HepG2 (cell line): ENCODE data around the gene OMG. TPM values are rescaled to one million over a fixed set of nuclear protein-coding genes. Genes with fewer than 3 reads are reported as not detected.

ENCODE experiments used
- ATAC-seq: fragments of 200-7000 bp; cut with Tn5 transposase; 3 replicates; pipeline ENCODE4 v1.9.1; 2020; ENCODE audit warnings: mild to moderate bottlenecking, moderate library complexity
- Bru-seq: library from RNA; stranded (reverse); fragments of 400-500 nt; gene quantifications from one replicate; lab custom pipeline; 2021; lab: Mats Ljungman, UMichigan
- BruChase-seq, 2 experiments: library from RNA; stranded (reverse); fragments of 400-500 nt; gene quantifications; one replicate each; lab custom pipeline; 2021; lab: Mats Ljungman, UMichigan
- BruUV-seq: library from RNA; stranded (reverse); fragments of 400-500 nt; replicated peaks from 2 replicates; lab custom pipeline; 2021; lab: Mats Ljungman, UMichigan
- CTCF ChIA-PET: fragments of 300-600 bp; formaldehyde crosslinking; extraction: SDS; loops from one replicate; lab custom pipeline; 2021; ENCODE audit warnings: low total read pairs, inconsistent platforms, low intra/inter-chr PET ratio; lab: Yijun Ruan, JAX
- POLR2A ChIA-PET: fragments of 350-600 bp; sonication (Branson Sonifier 250); formaldehyde crosslinking; loops from one replicate; lab custom pipeline; 2020; ENCODE audit warnings: antibody characterized with exemption, inconsistent platforms; lab: Yijun Ruan, JAX
- DNase-seq: peaks from one replicate; pipeline ENCODE4 v3.0.0-alpha.2; 2015; ENCODE audit warnings: low spot score
- FAIRE-seq: peaks from 3 replicates; lab custom pipeline; 2011; peaks lifted over from hg19 to GRCh38; lab: Jason Lieb, UNC
- H2AFZ ChIP-seq: one replicate; pipeline ENCODE4 v1.6.1; 2011; ENCODE audit warnings: low read length, inconsistent platforms
- H3K27ac ChIP-seq: fragments of 300-600 bp; 3 replicates; pipeline ENCODE4 v1.8.0; 2011; ENCODE audit warnings: mixed run types, mild to moderate bottlenecking, mixed read lengths, low read length, inconsistent platforms; ENCODE audit not compliant: insufficient read depth; ENCODE audit errors: extremely low read length
- H3K27me3 ChIP-seq, 2 experiments: fragments of 200-600 bp in 1 of 2; 2 replicates in 1 of 2; 3 replicates in 1 of 2; pipeline versions ENCODE4 v1.6.0 to v1.8.0; 2011; ENCODE audit warnings: low read length in 2 of 2, mild to moderate bottlenecking in 2 of 2, moderate library complexity in 2 of 2, inconsistent platforms in 1 of 2; ENCODE audit not compliant: insufficient read depth in 2 of 2, control insufficient read depth in 1 of 2
- H3K36me3 ChIP-seq, 2 experiments: fragments of 200-600 bp in 1 of 2; replicated peaks in 1 of 2; 2 replicates in 1 of 2; 3 replicates in 1 of 2; pipeline versions ENCODE4 v1.5.1 to v1.8.0; 2011; ENCODE audit warnings: low read length in 2 of 2, inconsistent platforms in 1 of 2; ENCODE audit not compliant: insufficient read depth in 2 of 2, control insufficient read depth in 1 of 2
- H3K4me1 ChIP-seq: 2 replicates; pipeline ENCODE4 v1.5.1; 2012; ENCODE audit warnings: low read length, inconsistent platforms; ENCODE audit not compliant: insufficient read depth
- H3K4me2 ChIP-seq: 2 replicates; pipeline ENCODE4 v1.6.0; 2011; ENCODE audit warnings: low read depth, low read length, inconsistent platforms
- H3K4me3 ChIP-seq, 3 experiments: fragments of 200-600 bp in 1 of 3; sonication (generic), shearing (Covaris generic) in 1 of 3; replicated peaks in 1 of 3; 2 replicates each; pipeline ENCODE4 v1.5.1; 2011 to 2016; ENCODE audit warnings: low read length in 3 of 3, inconsistent platforms in 2 of 3, low read depth in 2 of 3, mild to moderate bottlenecking in 2 of 3, control low read depth in 1 of 3, mixed read lengths in 1 of 3; ENCODE audit not compliant: insufficient read depth in 1 of 3
- H3K79me2 ChIP-seq: one replicate; pipeline ENCODE4 v1.6.1; 2011; ENCODE audit warnings: low read length, inconsistent platforms; ENCODE audit not compliant: insufficient read depth
- H3K9ac ChIP-seq: 2 replicates; pipeline ENCODE4 v1.6.0; 2011; ENCODE audit warnings: mild to moderate bottlenecking, low read depth, low read length, inconsistent platforms; ENCODE audit not compliant: insufficient read depth
- H3K9me3 ChIP-seq: 2 replicates; pipeline ENCODE4 v1.5.1; 2012; ENCODE audit warnings: mild to moderate bottlenecking, low read length
- H4K20me1 ChIP-seq: 2 replicates; pipeline ENCODE4 v1.6.0; 2011; ENCODE audit warnings: inconsistent platforms, mild to moderate bottlenecking, low read length, moderate library complexity; ENCODE audit not compliant: insufficient read depth
- AHR ChIP-seq: IDR thresholded peaks from 2 replicates; pipeline ENCODE4 v1.6.1; 2018; ENCODE audit warnings: missing genetic modification reagents, missing compliant biosample characterization
- HNRNPK ChIP-seq: fragments of 200-400 bp; formaldehyde crosslinking; IDR thresholded peaks from 2 replicates; pipeline ENCODE4 v1.6.1; 2018; ENCODE audit warnings: low read length, low read depth, moderate library complexity, mild to moderate bottlenecking; ENCODE audit not compliant: poor library complexity, severe bottlenecking
- KDM3A ChIP-seq: IDR thresholded peaks from 2 replicates; pipeline ENCODE4 v1.6.1; 2018; ENCODE audit warnings: low read depth, missing compliant biosample characterization
- MED1 ChIP-seq: sonication (generic); formaldehyde crosslinking; IDR thresholded peaks from 2 replicates; pipeline ENCODE4 v1.4.0; 2020; ENCODE audit warnings: missing genetic modification reagents
- MZF1 ChIP-seq: sonication (generic); formaldehyde crosslinking; IDR thresholded peaks from 2 replicates; pipeline ENCODE4 v1.8.1; 2023; ENCODE audit warnings: mild to moderate bottlenecking, missing genetic modification reagents, borderline replicate concordance
- NFRKB ChIP-seq: fragments of 450-650 bp; IDR thresholded peaks from 2 replicates; pipeline ENCODE4 v1.6.1; 2017
- RFXANK ChIP-seq: IDR thresholded peaks from 2 replicates; pipeline ENCODE4 v1.6.1; 2016
- SMAD3 ChIP-seq: sonication (generic); formaldehyde crosslinking; IDR thresholded peaks from 2 replicates; pipeline ENCODE4 v1.4.0; 2020; ENCODE audit warnings: missing genetic modification reagents
- ZBTB1 ChIP-seq: sonication (generic); formaldehyde crosslinking; IDR thresholded peaks from 2 replicates; pipeline ENCODE4 v1.4.0; 2020; ENCODE audit warnings: missing genetic modification reagents, borderline replicate concordance
- ZKSCAN5 ChIP-seq: sonication (generic); formaldehyde crosslinking; IDR thresholded peaks from 2 replicates; pipeline ENCODE4 v1.5.1; 2020; ENCODE audit warnings: mild to moderate bottlenecking, missing genetic modification reagents
- ZNF557 ChIP-seq: sonication (generic); formaldehyde crosslinking; IDR thresholded peaks from 2 replicates; pipeline ENCODE4 v1.4.0; 2020; ENCODE audit warnings: missing genetic modification reagents
- WGBS: methylation state at CpG from one replicate; pipeline ENCODE4 v1.1.6; 2017; ENCODE audit warnings: low lambda C conversion rate; 5-methylcytosine and 5-hydroxymethylcytosine counted together
- in situ Hi-C: cut with HindIII; loops from 2 replicates; pipeline ENCODE4 v1.10.0; 2017; ENCODE audit warnings: low pct_unique_long_range_greater_than_20kb; ENCODE audit not compliant: extremely low pct_ligation_motif_present
- intact Hi-C: fragments of 100-400 bp; cut with micrococcal nuclease; formaldehyde crosslinking; loops from one replicate; pipeline ENCODE4 v1.10.0; 2022; ENCODE audit not compliant: unreplicated experiment
- long read RNA-seq, 2 experiments: library from RNA in 1 of 2; library from polyadenylated mRNA in 1 of 2; stranded (forward) in 1 of 2; unstranded in 1 of 2; transcript quantifications; one replicate each; pipeline ENCODE4 v2.0.0, GENCODE V29; 2019 to 2022
- polyA minus RNA-seq, 3 experiments: library from RNA; depleted of rRNA, polyadenylated mRNA; stranded (reverse); fragments of >200 nt; gene quantifications; 2 replicates each; pipeline ENCODE4 v1.2.3, GENCODE V29; 2011; ENCODE audit warnings: low replicate concordance in 1 of 3
- polyA plus RNA-seq, 8 experiments: library from polyadenylated mRNA; depleted of rRNA in 3 of 8; stranded (reverse) in 7 of 8; unstranded in 1 of 8; fragments of >200 nt; fragmentation: Illumina TruSeq in 4 of 8; extraction: Trizol in 4 of 8; gene quantifications; 2 replicates each; pipeline versions ENCODE4 v1.2.1 to v1.2.3, GENCODE V29; 2011 to 2016; ENCODE audit warnings: low read depth in 4 of 8, missing spikeins in 1 of 8, mixed read lengths in 1 of 8; ENCODE audit not compliant: insufficient read depth in 1 of 8
- total RNA-seq, 5 experiments: library from RNA; depleted of rRNA; stranded (reverse); fragments of >200 nt; fragmentation: Illumina TruSeq; extraction: Trizol; gene quantifications; 2 replicates each; pipeline ENCODE4 v1.2.3, GENCODE V29; 2016; ENCODE audit warnings: low read depth in 1 of 5
- TF ChIP-seq, protein P1 (sequence below): sonication (generic); formaldehyde crosslinking; IDR thresholded peaks from 2 replicates; pipeline ENCODE4 v1.4.0; 2020; ENCODE audit warnings: missing genetic modification reagents

OMG gene, protein sequence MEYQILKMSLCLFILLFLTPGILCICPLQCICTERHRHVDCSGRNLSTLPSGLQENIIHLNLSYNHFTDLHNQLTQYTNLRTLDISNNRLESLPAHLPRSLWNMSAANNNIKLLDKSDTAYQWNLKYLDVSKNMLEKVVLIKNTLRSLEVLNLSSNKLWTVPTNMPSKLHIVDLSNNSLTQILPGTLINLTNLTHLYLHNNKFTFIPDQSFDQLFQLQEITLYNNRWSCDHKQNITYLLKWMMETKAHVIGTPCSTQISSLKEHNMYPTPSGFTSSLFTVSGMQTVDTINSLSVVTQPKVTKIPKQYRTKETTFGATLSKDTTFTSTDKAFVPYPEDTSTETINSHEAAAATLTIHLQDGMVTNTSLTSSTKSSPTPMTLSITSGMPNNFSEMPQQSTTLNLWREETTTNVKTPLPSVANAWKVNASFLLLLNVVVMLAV
- total RNA-seq (2016; rRNA removed; fragmentation: Illumina TruSeq; extraction: Trizol) (not detected in 2 replicates), polyA plus RNA-seq (2011; rRNA removed) (not detected in 2 replicates), polyA minus RNA-seq (2011; rRNA and poly(A)+ RNA removed; ENCODE audit: low replicate concordance) (not detected in 2 replicates), Bru-seq, nascent RNA (not detected), BruChase-seq, experiment 1, labeled RNA remaining after a 6-hour chase (not detected), BruChase-seq, experiment 2, labeled RNA remaining after a 2-hour chase (not detected)
- total RNA-seq (2016; cell fraction: cytosol; rRNA removed; fragmentation: Illumina TruSeq; extraction: Trizol; ENCODE audit: low read depth) = not detected in 2 replicates
- total RNA-seq (2016; cell fraction: insoluble cytoplasmic fraction; rRNA removed; fragmentation: Illumina TruSeq; extraction: Trizol) = not detected in 2 replicates
- not detected in 2 replicates for total RNA-seq (2016; cell fraction: membrane; rRNA removed; fragmentation: Illumina TruSeq; extraction: Trizol)
- not detected in 2 replicates for total RNA-seq (2016; cell fraction: nucleus; rRNA removed; fragmentation: Illumina TruSeq; extraction: Trizol)
- polyA plus RNA-seq (2011; cell fraction: cytosol; rRNA removed) = not detected in 2 replicates
- polyA plus RNA-seq (2011; cell fraction: nucleus; rRNA removed) = not detected in 2 replicates
- 0.24 TPM in 1 of 2 replicates, not detected in the other for polyA plus RNA-seq (2012)
- not detected in 2 replicates for polyA plus RNA-seq (2016; cell fraction: cytosol; fragmentation: Illumina TruSeq; extraction: Trizol; ENCODE audit: low read depth)
- not detected in 2 replicates for polyA plus RNA-seq (2016; cell fraction: insoluble cytoplasmic fraction; fragmentation: Illumina TruSeq; extraction: Trizol; ENCODE audit: low read depth)
- polyA plus RNA-seq (2016; cell fraction: membrane; fragmentation: Illumina TruSeq; extraction: Trizol; ENCODE audit: low read depth) = not detected in 2 replicates
- not detected in 2 replicates for polyA plus RNA-seq (2016; cell fraction: nucleus; fragmentation: Illumina TruSeq; extraction: Trizol; ENCODE audit: insufficient read depth, low read depth)
- not detected in 2 replicates for polyA minus RNA-seq (2011; cell fraction: cytosol; rRNA and poly(A)+ RNA removed)
- polyA minus RNA-seq (2011; cell fraction: nucleus; rRNA and poly(A)+ RNA removed) = 0.37 TPM in 1 of 2 replicates, not detected in the other
- long read RNA-seq, experiment 1 = 0 reads
- long read RNA-seq, experiment 2 = 0 reads

DNA sequence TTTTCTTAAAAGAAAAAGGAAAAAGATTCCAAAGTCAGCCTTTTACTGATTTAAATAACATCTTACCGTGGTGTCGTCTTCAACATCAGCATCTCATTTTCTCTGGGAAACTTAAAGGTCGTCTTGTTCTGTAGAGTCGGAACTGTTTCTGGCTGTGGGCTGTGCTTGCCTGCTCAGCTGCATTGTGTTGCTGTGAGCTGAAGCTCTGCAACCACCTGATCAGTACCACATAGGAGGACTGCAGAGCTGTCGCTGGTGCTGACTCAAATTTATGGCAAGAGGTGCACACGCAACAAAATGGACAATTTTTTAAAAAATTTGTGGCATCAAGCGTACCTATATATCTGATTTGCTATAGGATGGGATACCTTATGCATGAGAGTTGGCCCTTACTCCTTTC is at the start of gene OMG:
OMG (minus strand) TSS at position 150 of the 400 bp plus-strand sequence. CDS start 908 bp downstream, outside the sequence.
- CTCF ChIA-PET = no interaction called here
- TF ChIP-seq KDM3A (CRISPR knock-in tag) = no peak
- TF ChIP-seq, protein P1, sequence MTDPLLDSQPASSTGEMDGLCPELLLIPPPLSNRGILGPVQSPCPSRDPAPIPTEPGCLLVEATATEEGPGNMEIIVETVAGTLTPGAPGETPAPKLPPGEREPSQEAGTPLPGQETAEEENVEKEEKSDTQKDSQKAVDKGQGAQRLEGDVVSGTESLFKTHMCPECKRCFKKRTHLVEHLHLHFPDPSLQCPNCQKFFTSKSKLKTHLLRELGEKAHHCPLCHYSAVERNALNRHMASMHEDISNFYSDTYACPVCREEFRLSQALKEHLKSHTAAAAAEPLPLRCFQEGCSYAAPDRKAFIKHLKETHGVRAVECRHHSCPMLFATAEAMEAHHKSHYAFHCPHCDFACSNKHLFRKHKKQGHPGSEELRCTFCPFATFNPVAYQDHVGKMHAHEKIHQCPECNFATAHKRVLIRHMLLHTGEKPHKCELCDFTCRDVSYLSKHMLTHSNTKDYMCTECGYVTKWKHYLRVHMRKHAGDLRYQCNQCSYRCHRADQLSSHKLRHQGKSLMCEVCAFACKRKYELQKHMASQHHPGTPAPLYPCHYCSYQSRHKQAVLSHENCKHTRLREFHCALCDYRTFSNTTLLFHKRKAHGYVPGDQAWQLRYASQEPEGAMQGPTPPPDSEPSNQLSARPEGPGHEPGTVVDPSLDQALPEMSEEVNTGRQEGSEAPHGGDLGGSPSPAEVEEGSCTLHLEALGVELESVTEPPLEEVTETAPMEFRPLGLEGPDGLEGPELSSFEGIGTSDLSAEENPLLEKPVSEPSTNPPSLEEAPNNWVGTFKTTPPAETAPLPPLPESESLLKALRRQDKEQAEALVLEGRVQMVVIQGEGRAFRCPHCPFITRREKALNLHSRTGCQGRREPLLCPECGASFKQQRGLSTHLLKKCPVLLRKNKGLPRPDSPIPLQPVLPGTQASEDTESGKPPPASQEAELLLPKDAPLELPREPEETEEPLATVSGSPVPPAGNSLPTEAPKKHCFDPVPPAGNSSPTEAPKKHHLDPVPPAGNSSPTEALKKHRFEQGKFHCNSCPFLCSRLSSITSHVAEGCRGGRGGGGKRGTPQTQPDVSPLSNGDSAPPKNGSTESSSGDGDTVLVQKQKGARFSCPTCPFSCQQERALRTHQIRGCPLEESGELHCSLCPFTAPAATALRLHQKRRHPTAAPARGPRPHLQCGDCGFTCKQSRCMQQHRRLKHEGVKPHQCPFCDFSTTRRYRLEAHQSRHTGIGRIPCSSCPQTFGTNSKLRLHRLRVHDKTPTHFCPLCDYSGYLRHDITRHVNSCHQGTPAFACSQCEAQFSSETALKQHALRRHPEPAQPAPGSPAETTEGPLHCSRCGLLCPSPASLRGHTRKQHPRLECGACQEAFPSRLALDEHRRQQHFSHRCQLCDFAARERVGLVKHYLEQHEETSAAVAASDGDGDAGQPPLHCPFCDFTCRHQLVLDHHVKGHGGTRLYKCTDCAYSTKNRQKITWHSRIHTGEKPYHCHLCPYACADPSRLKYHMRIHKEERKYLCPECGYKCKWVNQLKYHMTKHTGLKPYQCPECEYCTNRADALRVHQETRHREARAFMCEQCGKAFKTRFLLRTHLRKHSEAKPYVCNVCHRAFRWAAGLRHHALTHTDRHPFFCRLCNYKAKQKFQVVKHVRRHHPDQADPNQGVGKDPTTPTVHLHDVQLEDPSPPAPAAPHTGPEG (CRISPR knock-in tag) = no peak
- no peak for TF ChIP-seq MED1 (CRISPR knock-in tag)
- TF ChIP-seq AHR (CRISPR knock-in tag) = no peak
- TF ChIP-seq ZKSCAN5 (CRISPR knock-in tag) = no peak
- TF ChIP-seq SMAD3 (CRISPR knock-in tag) = no peak
- TF ChIP-seq ZBTB1 (CRISPR knock-in tag) = no peak
- no peak for TF ChIP-seq RFXANK (CRISPR knock-in tag)
- TF ChIP-seq HNRNPK = no peak
- TF ChIP-seq NFRKB = no peak
- no peak for TF ChIP-seq ZNF557 (CRISPR knock-in tag)
- TF ChIP-seq MZF1 (CRISPR knock-in tag) = no peak

More for the DNA sequence above, at the start of gene OMG:
- no peaks in the 10 kb centered on the region for H3K9me3 ChIP-seq
- POLR2A ChIA-PET = no interaction called here
- WGBS = 97% methylated on average over 7 of the region's 7 CpGs
- DNase-seq = no peak
- no peak for FAIRE-seq
- no peaks in the 10 kb centered on the region for H3K27me3 ChIP-seq
- H3K27ac ChIP-seq = no peak within 1 kb of the TSS
- intact Hi-C loops (no loop called here), in situ Hi-C loops (no loop called here)
- no peaks in the 10 kb centered on the region for H3K79me2 ChIP-seq
- no peak within 1 kb of the TSS for H3K9ac ChIP-seq
- ATAC-seq = no peak
- no peaks in the 10 kb centered on the region for H3K4me1 ChIP-seq
- H2AFZ ChIP-seq = no peak within 1 kb of the TSS
- BruUV-seq = no TSS peak
- H3K4me3 ChIP-seq = no peak within 1 kb of the TSS
- no peak within 1 kb of the TSS for H3K4me2 ChIP-seq
- H3K36me3 ChIP-seq = no peaks in the 10 kb centered on the region; a peak in 1 of 5 replicates
- H4K20me1 ChIP-seq = no peaks in the 10 kb centered on the region
